Smooth muscle cell of the pulmonary artery (primary cell): ENCODE data around the gene DOCK9. TPM values are rescaled to one million over a fixed set of nuclear protein-coding genes. Genes with fewer than 3 reads are reported as not detected.

Source experiments
- total RNA-seq: library from RNA; depleted of rRNA; stranded (reverse); fragments of >200 nt; gene quantifications from 2 replicates; pipeline ENCODE4 v1.2.3, GENCODE V29; 2014

DOCK9 gene, protein sequence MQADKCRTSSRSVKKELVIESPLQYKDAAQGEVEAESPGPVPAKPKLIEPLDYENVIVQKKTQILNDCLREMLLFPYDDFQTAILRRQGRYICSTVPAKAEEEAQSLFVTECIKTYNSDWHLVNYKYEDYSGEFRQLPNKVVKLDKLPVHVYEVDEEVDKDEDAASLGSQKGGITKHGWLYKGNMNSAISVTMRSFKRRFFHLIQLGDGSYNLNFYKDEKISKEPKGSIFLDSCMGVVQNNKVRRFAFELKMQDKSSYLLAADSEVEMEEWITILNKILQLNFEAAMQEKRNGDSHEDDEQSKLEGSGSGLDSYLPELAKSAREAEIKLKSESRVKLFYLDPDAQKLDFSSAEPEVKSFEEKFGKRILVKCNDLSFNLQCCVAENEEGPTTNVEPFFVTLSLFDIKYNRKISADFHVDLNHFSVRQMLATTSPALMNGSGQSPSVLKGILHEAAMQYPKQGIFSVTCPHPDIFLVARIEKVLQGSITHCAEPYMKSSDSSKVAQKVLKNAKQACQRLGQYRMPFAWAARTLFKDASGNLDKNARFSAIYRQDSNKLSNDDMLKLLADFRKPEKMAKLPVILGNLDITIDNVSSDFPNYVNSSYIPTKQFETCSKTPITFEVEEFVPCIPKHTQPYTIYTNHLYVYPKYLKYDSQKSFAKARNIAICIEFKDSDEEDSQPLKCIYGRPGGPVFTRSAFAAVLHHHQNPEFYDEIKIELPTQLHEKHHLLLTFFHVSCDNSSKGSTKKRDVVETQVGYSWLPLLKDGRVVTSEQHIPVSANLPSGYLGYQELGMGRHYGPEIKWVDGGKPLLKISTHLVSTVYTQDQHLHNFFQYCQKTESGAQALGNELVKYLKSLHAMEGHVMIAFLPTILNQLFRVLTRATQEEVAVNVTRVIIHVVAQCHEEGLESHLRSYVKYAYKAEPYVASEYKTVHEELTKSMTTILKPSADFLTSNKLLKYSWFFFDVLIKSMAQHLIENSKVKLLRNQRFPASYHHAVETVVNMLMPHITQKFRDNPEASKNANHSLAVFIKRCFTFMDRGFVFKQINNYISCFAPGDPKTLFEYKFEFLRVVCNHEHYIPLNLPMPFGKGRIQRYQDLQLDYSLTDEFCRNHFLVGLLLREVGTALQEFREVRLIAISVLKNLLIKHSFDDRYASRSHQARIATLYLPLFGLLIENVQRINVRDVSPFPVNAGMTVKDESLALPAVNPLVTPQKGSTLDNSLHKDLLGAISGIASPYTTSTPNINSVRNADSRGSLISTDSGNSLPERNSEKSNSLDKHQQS (N-terminal part only)
- 5.2 and 29.6 TPM in 2 replicates for total RNA-seq

GRCh38 chr13:98977568-98978265 is at the start of gene DOCK9:
Gene DOCK9 (minus strand): TSS chr13:98978064. CDS start chr13:98977909, 155 bp downstream.

GRCh38 chr13:98752467-98753290 is 225.2 kb downstream of the DOCK9 start, which contains the start of gene SLC15A1:
Gene SLC15A1 (minus strand): TSS chr13:98752672. CDS start chr13:98752598, 74 bp downstream.

Other genes starting within 250 kb of the DOCK9 start
- 0.03 TPM in 1 of 2 replicates, not detected in the other for gene SLC15A1, start 225.4 kb downstream of the DOCK9 start, total RNA-seq
- gene UBAC2, start 222.8 kb upstream of the DOCK9 start, total RNA-seq: 50.4 and 53.6 TPM in 2 replicates